Fibroblast of skin of abdomen (primary cell): Measurements from ENCODE around the gene EPC1.

Source experiments
- DNase-seq: peaks from one replicate; pipeline ENCODE4 v3.0.0-alpha.2; 2013

EPC1 gene

GRCh38 chr10:32331606-32332005 lies 15.4 kb downstream of the EPC1 start:
- DNase-seq: no peak

GRCh38 chr10:32330214-32330613 lies 16.7 kb downstream of the EPC1 start:
- DNase-seq: no peak

DNA sequence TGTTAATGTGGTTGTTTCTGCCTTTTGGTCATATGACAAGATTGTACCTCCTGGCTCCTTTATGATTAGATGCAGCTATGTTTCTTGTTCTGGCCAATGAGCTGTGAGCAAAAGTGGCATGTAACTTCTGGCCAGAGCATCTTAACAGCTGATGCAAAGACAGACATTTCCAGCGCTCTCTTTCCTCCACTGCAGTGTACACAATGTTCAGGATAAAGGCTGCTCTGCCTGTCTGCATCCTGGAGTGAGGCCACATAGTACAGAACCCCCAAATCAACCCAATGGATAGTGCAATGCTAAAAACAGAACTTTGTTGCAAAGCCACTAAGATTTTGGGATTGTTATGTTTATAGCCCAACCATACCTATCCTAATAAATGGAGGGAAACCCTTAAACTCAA lies 17.9 kb downstream of the EPC1 start:
- no peak for DNase-seq

DNA sequence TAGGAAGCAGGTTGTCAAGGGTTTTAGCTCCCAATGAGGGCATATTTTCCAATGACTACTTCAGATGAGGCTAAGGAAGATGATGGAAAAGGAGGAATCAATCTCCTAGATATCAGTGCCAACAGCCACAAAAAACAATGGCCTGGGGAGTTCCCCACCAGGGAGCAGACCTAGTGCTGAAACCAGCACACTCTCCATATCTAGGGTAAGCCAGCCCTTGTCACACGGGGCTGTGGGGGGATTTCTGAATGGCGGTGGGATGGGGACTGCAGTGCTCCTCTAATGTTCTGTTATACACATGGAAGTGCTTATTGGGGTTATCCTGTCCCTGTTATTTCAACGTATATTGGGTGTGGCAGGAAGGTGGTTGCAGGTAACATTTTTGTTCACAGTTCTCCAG lies 18.5 kb downstream of the EPC1 start:
- no peak for DNase-seq

DNA sequence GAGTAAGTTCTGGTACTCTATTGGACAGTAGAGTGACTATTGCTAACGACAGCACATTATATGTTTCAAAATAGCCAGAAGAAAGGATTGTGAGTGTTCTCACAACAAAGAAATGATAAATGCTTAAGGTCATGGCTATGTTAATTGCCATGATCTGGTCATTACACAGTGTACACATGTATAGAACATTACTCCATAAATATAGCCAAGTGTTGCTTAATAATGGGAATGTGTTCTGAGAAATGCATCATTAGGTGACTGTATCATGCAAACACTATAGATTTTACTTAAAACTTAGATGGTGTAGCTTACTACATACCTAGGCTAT lies 19.6 kb downstream of the EPC1 start:
- DNase-seq: no peak

GRCh38 chr10:32326680-32327363 lies 20.1 kb downstream of the EPC1 start:
- no peak for DNase-seq

- DNase-seq: no peak
Measured at GRCh38 chr10:32326119-32326518, 20.8 kb downstream of the EPC1 start.

- no peak for DNase-seq
Measured at GRCh38 chr10:32323051-32323450, 23.9 kb downstream of the EPC1 start.

GRCh38 chr10:32321016-32321631 lies 25.8 kb downstream of the EPC1 start:
- no peak for DNase-seq

DNA sequence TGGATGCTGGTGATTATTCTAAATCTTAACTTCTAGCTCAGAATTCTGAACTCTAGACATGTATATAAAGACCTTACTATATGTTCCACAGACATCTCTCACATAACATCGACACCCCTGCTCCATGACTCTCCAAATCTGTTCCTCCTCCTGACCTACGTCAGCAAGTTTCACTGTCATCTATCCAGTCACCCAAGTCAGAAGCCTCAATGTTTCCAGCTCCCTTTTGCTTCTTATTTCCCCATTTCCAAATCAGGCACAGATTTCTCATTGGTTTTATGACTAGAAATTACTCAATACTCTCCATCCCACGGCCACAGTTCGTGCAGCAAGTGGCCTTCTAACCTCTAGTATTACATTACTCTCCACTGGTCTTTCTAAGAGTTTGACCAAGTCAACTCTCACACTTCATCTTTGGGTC lies 28.5 kb downstream of the EPC1 start:
- DNase-seq: no peak

GRCh38 chr10:32317795-32318357 lies 29.1 kb downstream of the EPC1 start:
- DNase-seq: no peak

DNA sequence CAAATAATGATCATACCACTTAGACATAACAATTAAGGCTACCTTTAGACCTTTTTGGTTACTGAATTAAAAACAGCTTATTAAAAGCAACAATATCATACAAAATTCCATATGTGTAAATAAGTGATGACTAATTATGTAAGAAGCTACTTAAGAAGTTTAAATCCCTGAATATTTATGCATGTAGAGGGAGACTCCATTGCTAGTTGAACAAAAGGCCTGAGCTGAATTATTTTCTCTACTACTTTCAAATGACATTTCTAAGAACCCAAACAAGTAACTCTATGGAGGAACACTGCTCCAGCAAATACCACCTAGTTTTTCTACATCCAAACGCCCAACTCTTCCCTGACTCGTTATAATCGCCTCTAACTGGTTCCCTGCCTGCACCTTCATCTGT lies 31.5 kb downstream of the EPC1 start:
- peak; percentile 17 for DNase-seq

- DNase-seq: no peak
Measured at GRCh38 chr10:32314588-32314987, 32.4 kb downstream of the EPC1 start.

DNA sequence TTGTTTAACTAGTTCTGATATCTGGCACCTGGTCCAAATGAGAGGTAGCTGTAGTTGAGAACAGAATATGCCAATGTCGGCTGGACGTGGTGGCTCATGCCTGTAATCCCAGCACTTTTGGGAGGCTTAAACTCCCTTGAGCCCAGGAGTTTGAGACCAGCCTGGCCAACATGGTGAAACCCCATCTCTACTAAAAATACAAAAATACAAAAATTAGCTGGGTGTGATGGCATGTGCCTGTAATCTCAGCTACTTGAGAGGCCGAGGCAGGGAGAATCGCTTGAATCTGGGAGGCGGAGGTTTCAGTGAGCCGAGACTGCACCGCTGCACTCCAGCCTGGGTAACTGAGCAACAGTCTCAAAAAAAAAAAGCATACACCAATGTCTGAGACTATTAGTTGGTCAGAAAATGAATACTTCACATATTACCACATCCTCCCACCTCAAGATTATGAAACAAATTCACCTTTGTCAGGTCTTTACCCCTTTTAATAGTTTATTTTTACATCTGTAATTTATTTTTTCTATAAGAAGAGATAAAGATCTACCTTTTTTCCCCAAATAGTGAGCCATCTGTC lies 38.8 kb downstream of the EPC1 start:
- no peak for DNase-seq

DNA sequence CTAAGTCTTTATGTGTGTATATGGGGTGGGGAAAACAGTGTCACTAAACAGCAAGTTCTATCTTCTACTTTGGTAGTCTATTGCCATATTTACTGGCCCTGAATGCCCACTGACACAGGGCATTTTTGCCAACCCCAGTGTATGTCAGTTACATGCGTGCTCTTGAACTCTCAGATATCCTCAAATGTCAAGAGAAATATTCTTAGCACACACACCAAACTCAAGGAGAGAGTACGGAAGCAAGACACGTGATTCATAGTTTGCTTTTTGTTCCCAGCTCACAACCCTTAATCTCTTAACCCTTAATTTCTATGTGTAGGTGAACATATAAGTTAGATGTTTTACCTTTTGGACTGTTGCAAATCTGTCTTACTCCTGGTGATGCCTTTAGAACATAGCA lies 39.3 kb downstream of the EPC1 start:
- no peak for DNase-seq

- peak; percentile 12 for DNase-seq
Measured at GRCh38 chr10:32299354-32299980, 47.5 kb downstream of the EPC1 start.

GRCh38 chr10:32298075-32298812 lies 48.7 kb downstream of the EPC1 start:
- peak; percentile 79 for DNase-seq

DNA sequence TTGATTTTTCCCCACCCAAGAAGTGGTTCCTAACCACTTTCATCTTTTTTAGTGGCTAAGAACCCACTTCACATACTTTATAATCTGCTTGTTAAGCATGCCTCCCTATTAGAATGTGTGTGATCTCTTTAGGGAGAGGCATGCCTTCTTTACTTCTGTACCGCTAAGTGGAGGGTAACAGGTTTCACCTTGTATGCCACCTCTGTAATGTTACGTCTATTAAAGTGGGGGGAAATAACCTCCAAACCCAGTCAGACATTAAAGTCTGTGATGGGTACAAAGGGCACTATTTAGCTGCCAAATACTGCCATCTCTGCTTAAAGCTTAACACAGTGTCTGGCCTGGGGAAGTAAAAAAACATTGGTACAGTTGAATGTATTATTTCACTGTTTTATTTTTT lies 51.9 kb downstream of the EPC1 start:
- no peak for DNase-seq

DNA sequence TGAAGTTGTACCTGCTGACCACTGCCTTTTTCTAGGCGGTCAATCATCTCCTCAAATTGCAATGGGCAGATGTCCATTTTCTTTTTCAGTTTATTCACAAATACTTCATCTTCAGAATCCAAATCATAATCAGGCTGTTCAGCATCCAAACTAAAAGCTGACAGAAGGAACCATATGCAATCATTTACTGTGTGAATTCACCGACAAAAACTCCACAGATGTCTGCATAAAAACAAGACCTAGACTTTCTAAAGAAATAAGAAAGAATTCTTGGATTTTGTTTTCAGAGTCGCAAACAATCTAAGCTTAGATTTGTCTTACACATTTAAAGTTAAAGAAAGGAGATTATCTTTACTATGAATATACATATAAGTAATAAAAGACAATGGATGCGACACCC lies 53.4 kb downstream of the EPC1 start:
- no peak for DNase-seq

- no peak for DNase-seq
Measured at GRCh38 chr10:32279795-32280194, 67.2 kb downstream of the EPC1 start.

- no peak for DNase-seq
Measured at GRCh38 chr10:32273336-32273735, 73.6 kb downstream of the EPC1 start.

DNA sequence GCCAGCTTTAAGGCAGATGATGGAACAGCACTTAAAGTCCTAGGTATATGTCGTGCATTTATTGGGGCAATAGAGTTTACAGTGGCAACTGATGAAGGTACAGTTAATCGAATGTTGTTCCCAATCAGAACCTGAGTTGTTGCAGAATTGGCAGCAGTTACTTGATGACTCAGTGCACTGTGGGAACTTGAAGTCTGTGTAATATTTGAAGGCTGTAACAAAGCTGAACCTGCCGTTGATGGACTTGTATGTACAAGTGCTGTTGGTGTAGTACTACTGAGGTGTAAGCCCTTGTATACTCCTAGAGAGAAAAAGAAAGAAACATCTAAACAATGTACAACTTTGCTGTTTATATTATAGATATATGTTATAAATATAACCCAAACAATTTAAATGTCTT lies 75.3 kb downstream of the EPC1 start:
- no peak for DNase-seq
